HCT116 (cell line): Measurements from ENCODE around the gene DOK6. TPM values are rescaled to one million over a fixed set of nuclear protein-coding genes. Genes with fewer than 3 reads are reported as not detected.

Experiments used
- ATAC-seq: fragments of 200-7000 bp; cut with Tn5 transposase; 2 replicates; pipeline ENCODE4 v1.9.1; 2020; ENCODE audit warnings: mild to moderate bottlenecking, moderate library complexity
- BruUV-seq: library from RNA; stranded (reverse); fragments of 400-500 nt; replicated peaks from 2 replicates; lab custom pipeline; 2021; lab: Mats Ljungman, UMichigan
- CTCF ChIA-PET: fragments of 300-600 bp; sonication (Branson Sonifier 250); formaldehyde crosslinking; loops from one replicate; lab custom pipeline; 2021; ENCODE audit warnings: antibody characterized with exemption; lab: Charles Lee
- POLR2A ChIA-PET: fragments of 300-600, 350-600 bp; sonication (Branson Sonifier 250); formaldehyde crosslinking; loops from one replicate; lab custom pipeline; 2021; ENCODE audit warnings: antibody characterized with exemption; lab: Charles Lee
- RAD21 ChIA-PET, 2 experiments: fragments of 300-600 bp; sonication (Branson Sonifier 250); formaldehyde crosslinking; loops; one replicate each; lab custom pipeline; 2023; ENCODE audit warnings: low total read pairs in 2 of 2; ENCODE audit not compliant: uncharacterized antibody in 2 of 2, unreplicated experiment in 2 of 2, low non-redundant PET in 1 of 2; lab: Charles Lee
- DNase-seq: peaks from one replicate; pipeline ENCODE4 v3.0.0-alpha.2; 2010; ENCODE audit warnings: low read depth, low spot score
- H2AFZ ChIP-seq: fragments of 200-600 bp; shearing (Covaris generic), sonication (generic); 2 replicates; pipeline ENCODE4 v1.6.1; 2017; ENCODE audit warnings: low read depth, mixed run types, mixed read lengths, antibody characterized with exemption, low read length; ENCODE audit not compliant: poor library complexity, severe bottlenecking
- H3K27ac ChIP-seq: 2 replicates; pipeline ENCODE4 v1.5.1; 2012; ENCODE audit warnings: low read depth, low read length
- H3K27me3 ChIP-seq: fragments of 200-600 bp; sonication (generic); 2 replicates; pipeline ENCODE4 v1.6.1; 2016; ENCODE audit warnings: mixed run types, low read length, mixed read lengths; ENCODE audit not compliant: insufficient read depth
- H3K36me3 ChIP-seq, 2 experiments: fragments of 200-500 bp in 1 of 2; fragments of 200-600 bp in 1 of 2; sonication (Bioruptor generic) in 1 of 2; sonication (generic) in 1 of 2; 2 replicates each; pipeline versions ENCODE4 v1.5.1 to v1.6.1; 2014 to 2016; ENCODE audit warnings: low read length in 2 of 2, inconsistent platforms in 1 of 2, mixed read lengths in 1 of 2, mixed run types in 1 of 2; ENCODE audit not compliant: insufficient read depth in 2 of 2, control insufficient read depth in 1 of 2
- H3K4me1 ChIP-seq, 2 experiments: fragments of 200-600 bp in 1 of 2; sonication (generic) in 1 of 2; 2 replicates each; pipeline versions ENCODE4 v1.5.1 to v1.6.1; 2012 to 2017; ENCODE audit warnings: low read length in 2 of 2, inconsistent platforms in 1 of 2, mild to moderate bottlenecking in 1 of 2, mixed read lengths in 1 of 2, mixed run types in 1 of 2, moderate library complexity in 1 of 2; ENCODE audit not compliant: insufficient read depth in 2 of 2, control insufficient read depth in 1 of 2
- H3K4me2 ChIP-seq: fragments of 200-600 bp; sonication (generic); 2 replicates; pipeline ENCODE4 v1.6.1; 2017; ENCODE audit warnings: mixed run types, low read length, mixed read lengths
- H3K4me3 ChIP-seq, 2 experiments: fragments of 200-600 bp in 1 of 2; sonication (generic) in 1 of 2; replicated peaks in 1 of 2; 2 replicates each; pipeline ENCODE4 v1.5.1; 2011 to 2016; ENCODE audit warnings: low read length in 2 of 2, control low read depth in 1 of 2, low read depth in 1 of 2, mild to moderate bottlenecking in 1 of 2, mixed read lengths in 1 of 2, mixed run types in 1 of 2
- H3K79me2 ChIP-seq: fragments of 200-600 bp; sonication (generic); 2 replicates; pipeline ENCODE4 v1.6.1; 2017; ENCODE audit warnings: mild to moderate bottlenecking, mixed run types, low read length, moderate library complexity, mixed read lengths; ENCODE audit not compliant: insufficient read depth
- H3K9ac ChIP-seq: fragments of 200-600 bp; sonication (generic); 2 replicates; pipeline ENCODE4 v1.6.1; 2016; ENCODE audit warnings: low read length, mixed read lengths
- H3K9me2 ChIP-seq: fragments of 200-600 bp; sonication (generic), shearing (Covaris generic); 2 replicates; pipeline ENCODE4 v1.6.1; 2017; ENCODE audit warnings: mixed run types, mild to moderate bottlenecking, moderate library complexity; ENCODE audit not compliant: insufficient read depth
- H3K9me3 ChIP-seq, 2 experiments: fragments of 200-500 bp in 1 of 2; fragments of 200-600 bp in 1 of 2; sonication (Bioruptor generic) in 1 of 2; sonication (generic) in 1 of 2; 2 replicates each; pipeline ENCODE4 v1.6.1; 2014 to 2017; ENCODE audit warnings: low read length in 2 of 2, mixed read lengths in 2 of 2, inconsistent platforms in 1 of 2, low read depth in 1 of 2, mild to moderate bottlenecking in 1 of 2, mixed run types in 1 of 2, moderate library complexity in 1 of 2; ENCODE audit not compliant: control insufficient read depth in 1 of 2, insufficient read depth in 1 of 2
- H4K20me1 ChIP-seq: fragments of 200-600 bp; sonication (generic), shearing (Covaris generic); 2 replicates; pipeline ENCODE4 v1.6.1; 2017; ENCODE audit warnings: mixed run types, mild to moderate bottlenecking, moderate library complexity; ENCODE audit not compliant: insufficient read depth
- ATF3 ChIP-seq: IDR thresholded peaks from 2 replicates; pipeline ENCODE4 v1.6.1; 2012
- EGR1 ChIP-seq: IDR thresholded peaks from 2 replicates; pipeline ENCODE4 v1.6.1; 2012; ENCODE audit warnings: low read depth
- ELF1 ChIP-seq: IDR thresholded peaks from 2 replicates; pipeline ENCODE4 v1.6.1; 2012; ENCODE audit warnings: low read depth, borderline replicate concordance
- EZH2 ChIP-seq: fragments of 200-600 bp; sonication (generic); IDR thresholded peaks from 2 replicates; pipeline ENCODE4 v1.6.1; 2017; ENCODE audit warnings: antibody characterized with exemption, mixed run types
- EZH2phosphoT487 ChIP-seq: fragments of 200-600 bp; IDR thresholded peaks from 2 replicates; pipeline ENCODE4 v1.6.1; 2018; ENCODE audit warnings: antibody characterized with exemption, borderline replicate concordance
- MAX ChIP-seq: IDR thresholded peaks from 2 replicates; pipeline ENCODE4 v1.6.1; 2012
- RAD21 ChIP-seq: IDR thresholded peaks from 2 replicates; pipeline ENCODE4 v1.6.1; 2012; ENCODE audit warnings: low read depth, mild to moderate bottlenecking
- SIN3A ChIP-seq: IDR thresholded peaks from 2 replicates; pipeline ENCODE4 v1.6.1; 2012; ENCODE audit warnings: low read depth
- SP1 ChIP-seq: IDR thresholded peaks from 2 replicates; pipeline ENCODE4 v1.6.1; 2012; ENCODE audit warnings: low read depth
- SRF ChIP-seq: IDR thresholded peaks from 2 replicates; pipeline ENCODE4 v1.6.1; 2012; ENCODE audit warnings: low read depth
- YY1 ChIP-seq: IDR thresholded peaks from 2 replicates; pipeline ENCODE4 v1.6.1; 2011; ENCODE audit warnings: low read length, low read depth, moderate library complexity, mild to moderate bottlenecking; ENCODE audit not compliant: insufficient replicate concordance; ENCODE audit errors: extremely low read depth
- ZFX ChIP-seq: fragments of 450-650 bp; IDR thresholded peaks from 2 replicates; pipeline ENCODE4 v1.6.1; 2017
- ZNF274 ChIP-seq: fragments of 200-500 bp; sonication (Bioruptor generic); IDR thresholded peaks from 2 replicates; pipeline ENCODE4 v1.6.1; 2014; ENCODE audit warnings: mild to moderate bottlenecking, low read depth, low read length, inconsistent platforms
- intact Hi-C: fragments of 100-400 bp; cut with micrococcal nuclease; formaldehyde crosslinking; loops from 2 replicates; pipeline ENCODE4 v1.10.0; 2022
- total RNA-seq: library from RNA; stranded (reverse); gene quantifications from one replicate; pipeline ENCODE4 v1.2.1, GENCODE V29; 2021; ENCODE audit not compliant: unreplicated experiment
- TF ChIP-seq, protein P1 (sequence below): IDR thresholded peaks from 2 replicates; pipeline ENCODE4 v1.6.1; 2012; ENCODE audit warnings: low read depth
- TF ChIP-seq, protein P2 (sequence below): IDR thresholded peaks from 2 replicates; pipeline ENCODE4 v1.6.1; 2011; ENCODE audit warnings: mild to moderate bottlenecking, low read length, moderate library complexity; ENCODE audit not compliant: insufficient replicate concordance; ENCODE audit errors: extremely low read depth

The DOK6 gene
- total RNA-seq, 1 experiment from 2014 or later = not detected

GRCh38 chr18:69784815-69785214, 384.1 kb downstream of the DOK6 start:
- intact Hi-C loops = no loop called here
- ATAC-seq (no peak), DNase-seq (no peak)
- Histone ChIP-seq H3K27me3 (no peaks in the 10 kb centered on the region), H3K9ac (no peak overlapping the region), H2AFZ (no peak overlapping the region), H3K9me3 (no peaks in the 10 kb centered on the region), H3K79me2 (no peaks in the 10 kb centered on the region), H3K4me3 (no peak overlapping the region), H3K4me1 (peaks cover 0 to 15% of the 10 kb centered on the region in 2 experiments; a peak in 2 of 4 replicates), H3K4me2 (no peak overlapping the region), H3K27ac (no peak overlapping the region), H4K20me1 (no peaks in the 10 kb centered on the region), H3K9me2 (no peaks in the 10 kb centered on the region), H3K36me3 (no peaks in the 10 kb centered on the region)
- POLR2A ChIA-PET = no interaction called here
- CTCF ChIA-PET = no interaction called here
- BruUV-seq = no TSS peak
- RAD21 ChIA-PET = no interaction called here
- TF ChIP-seq ATF3 (no peak), SRF (no peak), EZH2phosphoT487 (no peak)

DNA sequence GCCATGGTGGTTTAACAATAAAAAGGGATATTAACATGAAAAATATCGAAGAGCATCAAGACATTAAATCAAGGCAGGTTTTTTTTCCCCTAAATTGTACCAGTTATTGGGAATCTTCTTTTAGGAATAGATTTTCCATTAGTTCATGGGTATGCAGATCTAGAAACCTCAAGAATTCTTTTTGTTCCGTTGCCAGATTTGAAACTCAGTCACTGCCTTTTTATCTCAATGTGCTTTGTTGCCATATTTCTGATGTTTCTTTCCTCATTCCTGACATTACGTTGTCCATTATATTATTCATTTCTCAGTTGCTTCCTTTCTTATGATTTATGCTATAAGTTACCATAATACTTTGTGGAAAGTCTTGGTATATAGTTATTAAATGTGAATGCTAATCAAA, 384.8 kb downstream of the DOK6 start:
- BruUV-seq = no TSS peak
- ATAC-seq = no peak
- intact Hi-C loops = no loop called here
- no peaks in the 10 kb centered on the region for H3K79me2 ChIP-seq
- POLR2A ChIA-PET = no interaction called here
- H3K9me3 ChIP-seq = no peaks in the 10 kb centered on the region
- no peaks in the 10 kb centered on the region for H4K20me1 ChIP-seq
- H2AFZ ChIP-seq = no peak overlapping the region
- TF ChIP-seq EZH2phosphoT487 = no peak
- no peak for TF ChIP-seq RAD21
- TF ChIP-seq EZH2 = no peak
- no peak for TF ChIP-seq SIN3A
- TF ChIP-seq, protein P1, sequence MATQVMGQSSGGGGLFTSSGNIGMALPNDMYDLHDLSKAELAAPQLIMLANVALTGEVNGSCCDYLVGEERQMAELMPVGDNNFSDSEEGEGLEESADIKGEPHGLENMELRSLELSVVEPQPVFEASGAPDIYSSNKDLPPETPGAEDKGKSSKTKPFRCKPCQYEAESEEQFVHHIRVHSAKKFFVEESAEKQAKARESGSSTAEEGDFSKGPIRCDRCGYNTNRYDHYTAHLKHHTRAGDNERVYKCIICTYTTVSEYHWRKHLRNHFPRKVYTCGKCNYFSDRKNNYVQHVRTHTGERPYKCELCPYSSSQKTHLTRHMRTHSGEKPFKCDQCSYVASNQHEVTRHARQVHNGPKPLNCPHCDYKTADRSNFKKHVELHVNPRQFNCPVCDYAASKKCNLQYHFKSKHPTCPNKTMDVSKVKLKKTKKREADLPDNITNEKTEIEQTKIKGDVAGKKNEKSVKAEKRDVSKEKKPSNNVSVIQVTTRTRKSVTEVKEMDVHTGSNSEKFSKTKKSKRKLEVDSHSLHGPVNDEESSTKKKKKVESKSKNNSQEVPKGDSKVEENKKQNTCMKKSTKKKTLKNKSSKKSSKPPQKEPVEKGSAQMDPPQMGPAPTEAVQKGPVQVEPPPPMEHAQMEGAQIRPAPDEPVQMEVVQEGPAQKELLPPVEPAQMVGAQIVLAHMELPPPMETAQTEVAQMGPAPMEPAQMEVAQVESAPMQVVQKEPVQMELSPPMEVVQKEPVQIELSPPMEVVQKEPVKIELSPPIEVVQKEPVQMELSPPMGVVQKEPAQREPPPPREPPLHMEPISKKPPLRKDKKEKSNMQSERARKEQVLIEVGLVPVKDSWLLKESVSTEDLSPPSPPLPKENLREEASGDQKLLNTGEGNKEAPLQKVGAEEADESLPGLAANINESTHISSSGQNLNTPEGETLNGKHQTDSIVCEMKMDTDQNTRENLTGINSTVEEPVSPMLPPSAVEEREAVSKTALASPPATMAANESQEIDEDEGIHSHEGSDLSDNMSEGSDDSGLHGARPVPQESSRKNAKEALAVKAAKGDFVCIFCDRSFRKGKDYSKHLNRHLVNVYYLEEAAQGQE = no peak
- TF ChIP-seq SP1 = no peak
- no peak for TF ChIP-seq YY1
- TF ChIP-seq ZFX = no peak
- TF ChIP-seq, protein P2, sequence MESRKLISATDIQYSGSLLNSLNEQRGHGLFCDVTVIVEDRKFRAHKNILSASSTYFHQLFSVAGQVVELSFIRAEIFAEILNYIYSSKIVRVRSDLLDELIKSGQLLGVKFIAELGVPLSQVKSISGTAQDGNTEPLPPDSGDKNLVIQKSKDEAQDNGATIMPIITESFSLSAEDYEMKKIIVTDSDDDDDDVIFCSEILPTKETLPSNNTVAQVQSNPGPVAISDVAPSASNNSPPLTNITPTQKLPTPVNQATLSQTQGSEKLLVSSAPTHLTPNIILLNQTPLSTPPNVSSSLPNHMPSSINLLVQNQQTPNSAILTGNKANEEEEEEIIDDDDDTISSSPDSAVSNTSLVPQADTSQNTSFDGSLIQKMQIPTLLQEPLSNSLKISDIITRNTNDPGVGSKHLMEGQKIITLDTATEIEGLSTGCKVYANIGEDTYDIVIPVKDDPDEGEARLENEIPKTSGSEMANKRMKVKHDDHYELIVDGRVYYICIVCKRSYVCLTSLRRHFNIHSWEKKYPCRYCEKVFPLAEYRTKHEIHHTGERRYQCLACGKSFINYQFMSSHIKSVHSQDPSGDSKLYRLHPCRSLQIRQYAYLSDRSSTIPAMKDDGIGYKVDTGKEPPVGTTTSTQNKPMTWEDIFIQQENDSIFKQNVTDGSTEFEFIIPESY = no peak
- no peak for TF ChIP-seq ELF1
- TF ChIP-seq EGR1 = no peak
- TF ChIP-seq ZNF274 = no peak
- TF ChIP-seq MAX = no peak
- TF ChIP-seq, all 23 proteins: peak for 0
- no peak for DNase-seq
- RAD21 ChIA-PET = no interaction called here
- Histone ChIP-seq H3K36me3 (no peaks in the 10 kb centered on the region), H3K9me2 (no peaks in the 10 kb centered on the region), H3K4me2 (no peak overlapping the region), H3K27me3 (no peaks in the 10 kb centered on the region), H3K27ac (no peak overlapping the region), H3K4me1 (peaks cover 0 to 15% of the 10 kb centered on the region in 2 experiments; a peak in 2 of 4 replicates), H3K4me3 (no peak overlapping the region), H3K9ac (no peak overlapping the region)
- CTCF ChIA-PET = no interaction called here
